GM23338 (cell line): ENCODE measurements around the gene TLE3.

Experiments used
- CTCF ChIP-seq, 2 experiments: fragments of 200-600 bp in 1 of 2; sonication (generic) in 1 of 2; conservative IDR thresholded peaks; 2 replicates each; pipeline versions ENCODE4 v1.5.1 to v1.6.1; 2016 to 2017; ENCODE audit warnings: antibody characterized with exemption in 2 of 2, low read depth in 2 of 2, mild to moderate bottlenecking in 2 of 2, moderate library complexity in 1 of 2
- POLR2AphosphoS5 ChIP-seq: IDR thresholded peaks from 2 replicates; pipeline ENCODE4 v1.6.1; 2016; ENCODE audit warnings: antibody characterized with exemption, low read depth

GRCh38 chr15:69997813-69998212 lies 99.9 kb downstream of the TLE3 start:
- TF ChIP-seq CTCF (conservative IDR thresholded peaks at IDR 0.05; ENCODE audit: low read depth in 2 of 2), result no peak
- no peak for TF ChIP-seq POLR2AphosphoS5
